Activated naive CD4-positive, alpha-beta T cell treated with anti-CD3 and anti-CD28 coated beads, Interleukin-2, amount 50 U/mL, for 24 hours (primary cell): ENCODE measurements around the gene SNX19.

ENCODE experiments used
- H3K27ac Mint-ChIP-seq: one replicate; pipeline ENCODE4 v1.8.0; 2021; ENCODE audit warnings: mild to moderate bottlenecking, mixed read lengths
- H3K27me3 Mint-ChIP-seq: one replicate; pipeline ENCODE4 v1.8.0; 2021; ENCODE audit warnings: mixed read lengths
- H3K36me3 Mint-ChIP-seq: one replicate; pipeline ENCODE4 v1.8.0; 2021; ENCODE audit warnings: mixed read lengths
- H3K4me1 Mint-ChIP-seq: one replicate; pipeline ENCODE4 v1.8.0; 2021; ENCODE audit warnings: mixed read lengths
- H3K4me3 Mint-ChIP-seq: one replicate; pipeline ENCODE4 v1.8.0; 2021; ENCODE audit warnings: mild to moderate bottlenecking, mixed read lengths
- H3K9me3 Mint-ChIP-seq: one replicate; pipeline ENCODE4 v1.8.0; 2021; ENCODE audit warnings: mixed read lengths

The SNX19 gene

DNA sequence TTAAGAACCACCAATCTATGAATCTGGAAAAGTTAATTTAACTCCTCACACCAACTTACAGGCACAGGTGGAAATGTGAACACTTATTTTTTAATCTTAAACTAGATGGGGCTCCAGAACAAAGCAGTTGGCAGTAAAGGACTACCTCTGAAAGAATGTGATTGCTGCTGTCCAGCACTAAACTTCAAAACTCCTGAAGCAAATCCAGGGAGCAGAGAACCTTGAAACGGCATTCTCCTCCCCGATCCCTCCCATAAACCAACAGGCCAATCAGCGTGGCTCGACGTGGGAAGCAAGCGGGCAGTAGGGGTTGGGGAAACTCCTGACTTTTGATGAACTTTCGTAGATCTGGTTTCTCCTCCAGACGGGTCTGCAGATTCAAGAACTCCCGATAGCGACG is 5.0 kb downstream of the SNX19 start:
- peaks cover 10% of the 10 kb centered on the region for H3K9me3 Mint-ChIP-seq
- no peaks in the 10 kb centered on the region for H3K27me3 Mint-ChIP-seq
- H3K4me1 Mint-ChIP-seq: peaks cover 66% of the 10 kb centered on the region
- H3K4me3 Mint-ChIP-seq: no peak overlapping the region
- H3K27ac Mint-ChIP-seq: no peak overlapping the region
- peaks cover 52% of the 10 kb centered on the region for H3K36me3 Mint-ChIP-seq

DNA sequence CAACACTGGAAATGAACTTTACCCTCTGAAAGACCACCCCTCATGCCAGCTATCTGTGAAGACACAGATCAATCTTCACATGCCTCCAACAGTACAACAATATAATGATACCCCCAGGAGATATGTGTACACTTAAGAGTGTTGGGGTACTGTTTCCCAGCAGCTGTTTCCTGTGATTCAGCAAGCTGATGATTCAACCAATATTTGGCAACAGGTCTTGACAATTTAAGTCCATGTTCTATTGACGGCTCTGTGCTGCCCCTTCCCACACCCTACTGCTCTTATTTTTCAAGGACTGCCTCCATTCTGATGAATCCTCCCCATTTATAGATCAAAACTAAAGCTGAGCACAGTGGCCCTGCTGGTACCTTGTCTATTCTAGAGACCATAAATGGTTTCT is 6.6 kb downstream of the SNX19 start:
- H3K9me3 Mint-ChIP-seq: peaks cover 10% of the 10 kb centered on the region
- H3K27ac Mint-ChIP-seq: peak overlapping the region; percentile 56
- H3K4me3 Mint-ChIP-seq: no peak overlapping the region
- H3K36me3 Mint-ChIP-seq: peaks cover 55% of the 10 kb centered on the region
- no peaks in the 10 kb centered on the region for H3K27me3 Mint-ChIP-seq
- peaks cover 65% of the 10 kb centered on the region for H3K4me1 Mint-ChIP-seq

DNA sequence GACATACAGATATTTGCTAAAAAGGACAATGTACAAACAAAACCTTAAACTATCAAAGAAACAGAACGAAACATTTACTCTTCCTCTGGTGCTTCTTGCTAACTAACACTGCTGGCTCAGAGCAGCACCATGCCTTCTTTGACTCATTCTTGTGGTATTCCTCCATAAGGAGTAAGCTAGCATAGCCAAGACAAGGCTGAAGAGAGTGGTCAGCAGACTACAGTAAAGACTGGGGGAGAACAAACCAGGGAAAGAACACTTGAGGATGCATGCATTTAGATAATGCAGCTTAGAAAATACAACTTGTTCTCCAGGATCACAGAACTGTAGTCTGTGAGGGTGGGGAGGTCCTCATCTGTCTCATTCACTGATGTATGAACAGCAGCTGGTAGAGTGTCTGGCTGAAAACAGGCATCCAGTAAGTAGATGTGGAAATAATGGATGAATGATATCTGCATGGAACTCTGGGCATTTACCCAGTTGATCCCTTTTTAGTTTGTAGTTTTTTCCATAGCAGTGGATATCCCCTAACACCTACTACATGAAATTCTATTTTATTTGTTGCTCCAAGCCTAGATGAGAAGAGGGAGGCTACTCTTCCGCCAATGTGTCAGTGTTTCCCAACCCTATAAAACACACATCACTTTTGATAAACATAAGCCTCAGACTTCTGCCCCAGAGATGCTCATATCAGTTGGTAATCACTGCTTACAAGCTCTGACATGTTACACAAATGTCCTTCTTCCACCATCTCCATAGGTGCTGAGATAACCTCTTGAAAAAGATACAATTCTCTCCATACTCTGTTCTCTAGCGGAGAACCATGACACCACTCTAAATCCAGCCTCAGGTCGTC is 7.3 kb downstream of the SNX19 start:
- H3K4me1 Mint-ChIP-seq: peaks cover 62% of the 10 kb centered on the region

DNA sequence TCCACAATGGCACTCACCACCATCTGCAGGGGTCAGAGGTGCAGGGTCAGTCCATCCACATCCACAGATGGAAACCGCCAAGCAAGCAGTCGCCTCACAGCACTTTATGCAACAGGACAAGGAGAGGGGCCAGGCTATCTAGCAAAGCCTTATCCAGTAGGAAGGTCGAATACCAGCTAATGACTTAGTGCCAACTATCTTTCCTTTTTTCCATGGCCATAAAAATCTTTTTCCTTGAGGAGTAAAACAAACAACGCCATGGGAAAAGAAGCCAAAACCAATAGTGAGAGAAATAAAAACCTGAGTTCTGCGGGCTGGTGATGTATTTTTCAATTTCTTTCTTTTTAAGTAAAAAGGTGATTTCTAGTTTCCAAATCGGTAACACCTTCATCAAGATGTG is 8.2 kb downstream of the SNX19 start:
- peaks cover 10% of the 10 kb centered on the region for H3K9me3 Mint-ChIP-seq
- H3K36me3 Mint-ChIP-seq: peaks cover 46% of the 10 kb centered on the region
- H3K27me3 Mint-ChIP-seq: no peaks in the 10 kb centered on the region
- no peak overlapping the region for H3K4me3 Mint-ChIP-seq
- H3K4me1 Mint-ChIP-seq: peaks cover 56% of the 10 kb centered on the region
- H3K27ac Mint-ChIP-seq: no peak overlapping the region

More for the DNA sequence above, 7.3 kb downstream of the SNX19 start:
- Mint-ChIP-seq H3K36me3 (peaks cover 53% of the 10 kb centered on the region), H3K27me3 (no peaks in the 10 kb centered on the region), H3K9me3 (peaks cover 10% of the 10 kb centered on the region), H3K27ac (peak overlapping the region; percentile 56), H3K4me3 (no peak overlapping the region)

DNA sequence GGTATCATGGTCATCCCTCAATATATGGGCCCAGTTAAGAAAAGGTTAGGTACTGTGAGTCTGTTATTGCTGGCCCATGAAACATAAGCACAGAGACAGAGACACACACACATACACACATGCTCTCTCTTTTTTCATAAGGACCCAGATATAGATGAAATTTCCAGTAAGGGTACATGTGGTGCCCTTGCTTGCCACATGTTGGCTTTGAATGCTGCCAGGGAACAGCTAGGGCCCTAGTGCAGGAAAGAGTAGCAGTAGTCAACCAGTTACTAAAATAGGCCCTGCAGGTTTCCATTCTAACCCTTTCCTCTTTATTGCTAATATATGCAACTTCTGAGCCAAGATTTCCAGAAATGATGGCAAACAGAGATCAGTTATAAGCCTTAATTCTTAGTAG is 9.1 kb downstream of the SNX19 start:
- peaks cover 10% of the 10 kb centered on the region for H3K9me3 Mint-ChIP-seq
- H3K36me3 Mint-ChIP-seq: peaks cover 42% of the 10 kb centered on the region
- no peaks in the 10 kb centered on the region for H3K27me3 Mint-ChIP-seq
- no peak overlapping the region for H3K4me3 Mint-ChIP-seq
- H3K4me1 Mint-ChIP-seq: peaks cover 50% of the 10 kb centered on the region
- H3K27ac Mint-ChIP-seq: no peak overlapping the region

DNA sequence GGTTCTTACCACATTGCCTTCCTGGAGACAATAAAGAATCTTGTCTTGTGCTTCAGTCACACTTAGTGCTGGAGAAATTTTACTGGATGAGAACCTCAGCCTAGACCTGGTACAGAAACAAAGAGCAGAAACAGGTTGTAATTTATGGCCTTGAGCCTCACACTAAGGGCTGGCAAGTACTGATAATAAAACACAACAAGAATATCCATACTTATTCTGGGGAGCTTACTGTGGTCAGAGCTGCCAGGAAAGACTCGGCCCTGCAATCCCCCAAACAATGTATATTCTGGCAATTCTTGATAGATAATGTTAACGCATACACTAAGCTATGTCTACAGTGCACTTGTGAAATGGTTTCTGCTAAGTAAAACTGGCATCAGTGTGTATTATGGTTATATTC is 9.7 kb downstream of the SNX19 start:
- Mint-ChIP-seq H3K4me1 (peaks cover 44% of the 10 kb centered on the region), H3K36me3 (peaks cover 37% of the 10 kb centered on the region), H3K27me3 (no peaks in the 10 kb centered on the region), H3K27ac (no peak overlapping the region), H3K9me3 (peaks cover 5% of the 10 kb centered on the region), H3K4me3 (no peak overlapping the region)

DNA sequence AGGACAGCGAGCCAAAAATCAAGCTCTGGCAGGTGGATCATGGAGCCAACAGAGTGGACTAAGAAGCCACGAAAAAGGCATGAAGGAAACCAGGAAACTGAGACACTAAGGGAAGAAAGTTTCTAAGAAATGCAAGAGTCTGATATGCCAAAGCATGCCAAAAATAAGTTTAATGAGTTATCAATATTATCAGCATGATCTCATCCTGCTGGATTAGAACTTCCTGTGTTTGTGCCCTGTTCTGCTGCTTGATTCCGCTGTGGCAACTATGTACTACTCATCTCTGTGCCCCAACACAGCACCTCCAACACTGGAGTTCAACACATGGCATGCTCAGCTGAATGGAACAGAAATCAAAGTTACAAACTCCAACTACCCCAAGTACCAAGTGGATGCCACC is 10.8 kb downstream of the SNX19 start:
- Mint-ChIP-seq H3K27ac (no peak overlapping the region), H3K4me1 (peaks cover 43% of the 10 kb centered on the region), H3K36me3 (peaks cover 39% of the 10 kb centered on the region), H3K9me3 (peaks cover 3% of the 10 kb centered on the region), H3K27me3 (no peaks in the 10 kb centered on the region), H3K4me3 (no peak overlapping the region)

DNA sequence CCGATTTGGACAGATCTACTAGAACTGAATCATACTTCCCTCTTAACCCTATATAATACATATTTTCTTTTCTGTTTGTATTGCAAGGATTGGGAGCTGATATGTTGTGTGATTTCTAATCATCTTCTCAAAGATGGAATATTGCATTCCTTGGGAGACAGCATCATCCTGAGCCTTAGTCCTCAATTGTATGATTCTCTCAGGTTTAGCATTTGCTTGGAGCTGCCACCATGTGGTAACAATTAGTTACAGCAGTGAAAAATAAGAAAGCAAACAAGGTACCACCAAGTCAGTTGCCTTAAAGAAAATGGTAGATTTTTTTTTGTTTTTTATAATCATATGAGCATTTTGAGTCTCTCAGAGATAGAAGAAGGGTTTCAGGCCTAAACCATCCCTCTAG is 11.9 kb downstream of the SNX19 start:
- Mint-ChIP-seq H3K36me3 (peaks cover 32% of the 10 kb centered on the region), H3K4me3 (no peak overlapping the region), H3K27ac (no peak overlapping the region), H3K27me3 (no peaks in the 10 kb centered on the region), H3K9me3 (no peaks in the 10 kb centered on the region), H3K4me1 (peaks cover 31% of the 10 kb centered on the region)

DNA sequence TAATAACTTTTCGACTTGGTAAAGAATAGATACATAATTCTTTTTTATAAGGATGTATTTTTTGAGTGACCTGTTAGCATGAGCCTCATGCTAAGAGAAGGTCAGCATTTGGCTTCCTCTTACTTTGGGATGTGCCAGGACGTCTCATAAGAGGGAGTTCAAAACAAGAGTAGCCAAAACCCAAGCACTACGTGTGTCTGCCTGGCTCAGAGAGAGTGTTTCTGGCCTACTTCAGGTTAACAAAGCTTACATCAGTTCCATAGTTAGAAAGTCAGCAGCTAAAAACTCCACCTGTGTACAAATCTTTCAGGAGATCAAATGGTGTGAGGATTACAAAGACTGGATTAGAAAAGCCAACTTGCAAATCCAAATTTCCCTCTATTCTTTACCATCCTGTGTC is 13.9 kb downstream of the SNX19 start:
- Mint-ChIP-seq H3K9me3 (no peaks in the 10 kb centered on the region), H3K27ac (no peak overlapping the region), H3K36me3 (peaks cover 26% of the 10 kb centered on the region), H3K4me1 (peaks cover 13% of the 10 kb centered on the region), H3K4me3 (no peak overlapping the region), H3K27me3 (no peaks in the 10 kb centered on the region)

DNA sequence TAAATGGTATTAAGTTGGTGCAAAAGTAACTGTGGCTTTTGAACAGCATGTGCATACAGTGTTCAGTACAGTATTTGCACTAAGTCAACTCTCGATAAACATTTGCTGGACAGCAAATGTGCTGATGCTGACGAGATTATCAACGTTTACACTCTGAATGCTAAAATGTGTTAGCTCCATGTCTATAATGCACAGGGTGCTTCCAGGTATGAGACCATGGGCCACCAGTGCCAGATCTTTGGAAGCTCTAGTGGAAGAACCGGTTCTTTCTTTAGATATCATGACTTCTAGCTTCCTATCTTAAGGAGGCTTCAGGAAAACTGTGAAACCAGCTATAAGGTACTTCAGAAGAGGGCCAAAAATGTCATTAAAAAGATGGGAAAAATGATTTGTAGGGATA is 17.2 kb downstream of the SNX19 start:
- Mint-ChIP-seq H3K36me3 (peaks cover 17% of the 10 kb centered on the region), H3K27ac (no peak overlapping the region), H3K27me3 (no peaks in the 10 kb centered on the region), H3K4me3 (no peak overlapping the region), H3K4me1 (peaks cover 9% of the 10 kb centered on the region), H3K9me3 (no peaks in the 10 kb centered on the region)

DNA sequence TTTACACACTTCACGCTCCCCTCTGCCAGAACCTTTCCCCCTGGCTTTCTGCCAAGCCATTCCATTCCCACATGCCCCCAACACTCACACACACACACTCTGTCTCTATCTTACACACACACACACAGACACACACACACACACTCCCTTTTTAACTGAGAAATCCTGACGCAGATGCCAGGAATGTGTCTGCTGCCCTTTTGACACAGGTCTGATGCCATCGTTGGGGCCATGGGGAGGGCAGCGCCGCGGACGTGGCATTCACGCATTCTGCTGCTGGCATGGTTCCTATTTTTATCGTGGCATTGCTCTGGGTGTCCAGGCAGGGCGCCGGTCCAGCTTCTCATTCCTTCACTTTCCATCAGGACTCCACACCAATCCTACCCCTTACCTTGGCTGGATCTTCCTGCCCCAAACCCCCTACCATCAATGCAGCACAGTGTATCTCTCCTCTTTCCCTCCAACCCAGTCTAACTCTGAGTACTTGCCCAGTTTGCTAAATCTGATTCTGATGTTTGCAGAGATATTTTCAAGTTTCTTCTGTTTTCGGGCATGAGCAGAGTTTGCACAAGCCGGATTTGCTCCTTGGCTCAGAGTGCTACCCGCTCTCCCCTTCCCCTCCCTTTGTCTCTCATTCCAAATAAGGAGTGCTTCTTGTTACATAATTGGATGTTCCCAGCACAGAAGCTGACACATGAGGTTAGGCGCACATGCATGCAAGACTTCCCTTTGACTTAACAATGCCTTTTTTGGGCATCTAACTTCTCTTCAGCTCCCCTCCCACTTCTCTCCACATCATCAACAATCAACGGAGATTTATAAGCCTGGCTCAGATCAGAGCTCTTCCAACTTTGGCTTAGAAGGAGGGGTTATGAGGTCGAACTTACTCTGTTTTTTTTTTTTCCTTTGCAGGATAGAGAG is 18.8 kb downstream of the SNX19 start:
- H3K4me1 Mint-ChIP-seq: peaks cover 10% of the 10 kb centered on the region
- no peak overlapping the region for H3K4me3 Mint-ChIP-seq
- no peaks in the 10 kb centered on the region for H3K9me3 Mint-ChIP-seq
- H3K36me3 Mint-ChIP-seq: peaks cover 20% of the 10 kb centered on the region
- H3K27ac Mint-ChIP-seq: peak overlapping the region; percentile 24
- H3K27me3 Mint-ChIP-seq: no peaks in the 10 kb centered on the region

DNA sequence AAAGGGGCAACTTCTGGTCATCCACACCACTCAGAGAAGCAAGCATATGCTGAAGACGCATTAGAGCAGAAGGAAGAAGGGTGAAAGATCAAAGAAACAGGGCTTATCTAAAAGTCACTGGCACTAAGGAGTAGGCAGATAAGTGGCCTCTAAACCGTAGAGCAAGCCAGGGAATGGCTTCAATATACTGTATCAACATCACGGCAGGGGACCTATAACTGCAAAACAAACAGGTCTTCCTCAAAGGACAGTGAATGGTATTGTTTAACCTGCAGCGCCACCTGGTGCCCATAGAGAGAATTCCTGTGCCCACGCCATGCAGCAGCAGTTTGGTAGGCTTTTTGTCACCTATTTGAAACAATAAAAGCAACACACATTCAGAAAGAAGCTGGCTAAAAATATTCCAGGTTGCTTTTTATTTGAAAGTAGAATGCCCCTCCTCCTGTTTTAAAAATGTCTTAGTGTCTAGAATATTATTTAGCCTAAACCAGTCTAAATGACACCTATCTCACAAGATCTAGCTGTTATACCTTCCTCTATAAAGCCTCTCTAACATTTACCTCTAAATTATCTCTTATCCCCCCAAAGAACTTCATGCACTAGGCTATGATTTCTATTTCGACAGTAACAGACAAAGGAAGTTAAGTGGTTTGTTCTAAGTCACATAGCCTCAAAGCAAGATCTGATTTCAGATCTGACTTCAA is 21.8 kb downstream of the SNX19 start:
- H3K27ac Mint-ChIP-seq: no peak overlapping the region
- H3K4me1 Mint-ChIP-seq: peaks cover 10% of the 10 kb centered on the region
- H3K9me3 Mint-ChIP-seq: no peaks in the 10 kb centered on the region
- peaks cover 11% of the 10 kb centered on the region for H3K36me3 Mint-ChIP-seq
- no peaks in the 10 kb centered on the region for H3K27me3 Mint-ChIP-seq
- H3K4me3 Mint-ChIP-seq: no peak overlapping the region

DNA sequence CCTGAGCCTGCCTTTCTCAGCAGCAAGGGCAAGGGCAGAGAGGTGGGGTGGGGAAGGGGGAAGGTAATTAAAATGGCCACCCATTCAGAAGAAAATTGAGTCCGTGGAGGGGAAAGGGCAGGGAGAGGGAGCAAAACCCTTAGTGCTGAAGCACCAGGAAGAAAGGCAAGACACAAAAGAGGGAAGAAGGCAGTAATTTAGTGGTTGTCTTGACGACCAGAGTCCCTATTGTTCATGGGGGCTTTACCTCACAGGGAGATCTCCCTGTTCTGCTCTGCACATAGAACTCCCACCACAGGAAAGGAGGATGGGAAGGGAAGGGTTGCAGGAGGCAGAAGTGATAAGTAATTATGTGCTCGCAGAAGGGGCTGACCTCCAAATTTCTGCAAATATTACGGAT is 23.4 kb downstream of the SNX19 start:
- Mint-ChIP-seq H3K27ac (no peak overlapping the region), H3K4me3 (no peak overlapping the region), H3K27me3 (no peaks in the 10 kb centered on the region), H3K9me3 (no peaks in the 10 kb centered on the region), H3K36me3 (peaks cover 11% of the 10 kb centered on the region), H3K4me1 (peaks cover 10% of the 10 kb centered on the region)

DNA sequence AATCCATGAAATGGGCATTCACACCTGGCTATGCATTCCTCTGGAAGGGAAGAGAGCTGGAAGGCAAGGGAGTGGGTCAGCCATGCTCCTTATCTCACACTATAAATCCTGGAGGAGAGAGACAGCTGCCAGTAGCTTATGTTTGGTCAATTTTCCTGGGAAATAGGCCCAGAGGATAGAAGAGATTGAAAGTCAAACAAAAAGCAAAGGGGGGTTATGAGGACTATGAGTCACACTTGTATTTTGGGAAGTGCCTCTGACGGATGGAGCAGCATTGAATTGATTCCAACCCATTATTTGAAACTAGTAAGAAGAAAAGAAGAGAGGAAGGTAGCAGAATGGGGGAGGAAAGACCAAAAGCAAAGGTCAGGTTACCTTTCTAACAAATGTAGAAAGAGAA is 25.0 kb downstream of the SNX19 start:
- peaks cover 10% of the 10 kb centered on the region for H3K36me3 Mint-ChIP-seq
- peaks cover 10% of the 10 kb centered on the region for H3K4me1 Mint-ChIP-seq
- H3K27me3 Mint-ChIP-seq: no peaks in the 10 kb centered on the region
- no peak overlapping the region for H3K4me3 Mint-ChIP-seq
- no peak overlapping the region for H3K27ac Mint-ChIP-seq
- no peaks in the 10 kb centered on the region for H3K9me3 Mint-ChIP-seq

DNA sequence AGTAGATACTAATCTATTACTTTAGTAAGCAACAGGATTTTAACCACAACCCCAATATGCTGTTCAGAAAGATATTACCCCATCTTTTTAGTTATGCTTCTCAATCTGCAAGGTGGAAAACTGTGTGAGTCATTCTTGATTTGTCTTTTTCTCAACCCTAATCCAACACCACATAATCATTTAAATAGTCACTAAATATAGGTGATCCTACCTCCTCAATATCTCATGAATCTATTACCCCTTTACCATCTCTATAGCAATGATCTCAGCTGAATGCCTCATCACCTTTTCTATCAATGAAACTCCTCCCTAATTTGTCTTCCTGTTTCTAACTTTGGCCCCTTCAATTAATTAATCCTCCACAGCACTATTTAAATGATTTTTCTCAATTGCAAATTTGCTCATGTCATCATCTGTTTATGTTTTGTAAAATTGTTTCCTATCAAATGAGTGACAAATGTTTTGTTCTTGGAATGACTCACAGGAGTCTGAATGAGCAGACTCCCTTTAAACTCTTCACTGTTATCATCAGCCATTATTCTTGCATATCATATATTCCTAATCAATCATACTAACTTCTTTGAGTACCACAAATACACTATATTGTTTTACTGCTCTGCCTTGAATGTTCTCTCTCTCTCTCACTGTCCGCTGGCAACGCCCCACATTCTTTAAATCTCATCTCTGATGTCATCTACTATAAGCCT is 26.1 kb downstream of the SNX19 start:
- Mint-ChIP-seq H3K36me3 (peaks cover 10% of the 10 kb centered on the region), H3K4me1 (peaks cover 10% of the 10 kb centered on the region), H3K9me3 (no peaks in the 10 kb centered on the region), H3K4me3 (no peak overlapping the region), H3K27me3 (no peaks in the 10 kb centered on the region), H3K27ac (no peak overlapping the region)
